SK-N-SH (cell line): ENCODE measurements around the gene SMIM24.

Source experiments
- EP300 ChIP-seq, 2 experiments: IDR thresholded peaks; 2 replicates each; pipeline versions ENCODE4 v1.4.0 to v1.6.1; 2012; ENCODE audit warnings: borderline replicate concordance in 1 of 2, low read depth in 1 of 2, low read length in 1 of 2
- TEAD4 ChIP-seq: IDR thresholded peaks from 2 replicates; pipeline ENCODE4 v1.4.0; 2012; ENCODE audit warnings: mild to moderate bottlenecking, borderline replicate concordance; ENCODE audit not compliant: insufficient read depth
- TF ChIP-seq, protein P1 (sequence below): IDR thresholded peaks from 2 replicates; pipeline ENCODE4 v1.6.1; 2012; ENCODE audit warnings: mild to moderate bottlenecking, low read depth, low read length, moderate library complexity
- TF ChIP-seq, protein P2 (sequence below): fragments of 200-600 bp; sonication (generic); IDR thresholded peaks from 2 replicates; pipeline ENCODE4 v1.6.1; 2017; ENCODE audit warnings: antibody characterized with exemption, mild to moderate bottlenecking, moderate library complexity

DNA sequence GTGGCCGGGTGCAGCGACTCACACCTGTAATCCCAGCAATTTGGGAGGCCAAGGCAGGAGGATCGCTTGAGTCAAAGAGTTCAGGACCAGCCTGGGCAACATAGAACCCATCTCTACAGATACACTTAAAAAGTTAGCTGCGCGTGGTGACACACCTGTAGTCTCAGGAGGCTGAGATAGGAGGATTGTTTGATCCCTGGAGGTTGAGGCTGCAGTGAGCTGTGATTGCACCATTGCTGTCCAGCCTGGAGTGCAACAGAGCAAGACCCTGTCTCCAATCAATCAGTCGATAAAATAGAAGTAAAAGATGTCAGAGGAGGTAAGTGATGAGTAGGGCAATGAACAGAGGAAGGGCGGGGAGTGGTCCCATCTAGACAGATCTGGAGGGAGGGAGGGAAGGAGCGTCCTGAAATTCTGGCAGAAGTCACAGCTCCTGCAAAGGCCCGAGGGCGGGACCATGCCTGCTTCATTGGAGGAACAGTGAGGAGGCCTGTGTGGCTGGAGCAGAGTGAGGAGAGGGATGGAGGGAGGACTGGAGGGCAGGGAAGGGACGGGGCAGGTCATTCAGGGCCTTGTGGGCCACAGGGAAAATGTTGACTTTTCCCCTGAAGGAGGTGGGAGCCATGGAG lies 9.7 kb downstream of the SMIM24 start:
- TF ChIP-seq TEAD4 = no peak
- TF ChIP-seq, protein P1, sequence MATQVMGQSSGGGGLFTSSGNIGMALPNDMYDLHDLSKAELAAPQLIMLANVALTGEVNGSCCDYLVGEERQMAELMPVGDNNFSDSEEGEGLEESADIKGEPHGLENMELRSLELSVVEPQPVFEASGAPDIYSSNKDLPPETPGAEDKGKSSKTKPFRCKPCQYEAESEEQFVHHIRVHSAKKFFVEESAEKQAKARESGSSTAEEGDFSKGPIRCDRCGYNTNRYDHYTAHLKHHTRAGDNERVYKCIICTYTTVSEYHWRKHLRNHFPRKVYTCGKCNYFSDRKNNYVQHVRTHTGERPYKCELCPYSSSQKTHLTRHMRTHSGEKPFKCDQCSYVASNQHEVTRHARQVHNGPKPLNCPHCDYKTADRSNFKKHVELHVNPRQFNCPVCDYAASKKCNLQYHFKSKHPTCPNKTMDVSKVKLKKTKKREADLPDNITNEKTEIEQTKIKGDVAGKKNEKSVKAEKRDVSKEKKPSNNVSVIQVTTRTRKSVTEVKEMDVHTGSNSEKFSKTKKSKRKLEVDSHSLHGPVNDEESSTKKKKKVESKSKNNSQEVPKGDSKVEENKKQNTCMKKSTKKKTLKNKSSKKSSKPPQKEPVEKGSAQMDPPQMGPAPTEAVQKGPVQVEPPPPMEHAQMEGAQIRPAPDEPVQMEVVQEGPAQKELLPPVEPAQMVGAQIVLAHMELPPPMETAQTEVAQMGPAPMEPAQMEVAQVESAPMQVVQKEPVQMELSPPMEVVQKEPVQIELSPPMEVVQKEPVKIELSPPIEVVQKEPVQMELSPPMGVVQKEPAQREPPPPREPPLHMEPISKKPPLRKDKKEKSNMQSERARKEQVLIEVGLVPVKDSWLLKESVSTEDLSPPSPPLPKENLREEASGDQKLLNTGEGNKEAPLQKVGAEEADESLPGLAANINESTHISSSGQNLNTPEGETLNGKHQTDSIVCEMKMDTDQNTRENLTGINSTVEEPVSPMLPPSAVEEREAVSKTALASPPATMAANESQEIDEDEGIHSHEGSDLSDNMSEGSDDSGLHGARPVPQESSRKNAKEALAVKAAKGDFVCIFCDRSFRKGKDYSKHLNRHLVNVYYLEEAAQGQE = no peak
- no peak for TF ChIP-seq EP300 (IDR thresholded peaks at IDR 0.05; ENCODE audit: borderline replicate concordance in 1 of 2, low read depth in 1 of 2, low read length in 1 of 2)
- TF ChIP-seq, protein P2, sequence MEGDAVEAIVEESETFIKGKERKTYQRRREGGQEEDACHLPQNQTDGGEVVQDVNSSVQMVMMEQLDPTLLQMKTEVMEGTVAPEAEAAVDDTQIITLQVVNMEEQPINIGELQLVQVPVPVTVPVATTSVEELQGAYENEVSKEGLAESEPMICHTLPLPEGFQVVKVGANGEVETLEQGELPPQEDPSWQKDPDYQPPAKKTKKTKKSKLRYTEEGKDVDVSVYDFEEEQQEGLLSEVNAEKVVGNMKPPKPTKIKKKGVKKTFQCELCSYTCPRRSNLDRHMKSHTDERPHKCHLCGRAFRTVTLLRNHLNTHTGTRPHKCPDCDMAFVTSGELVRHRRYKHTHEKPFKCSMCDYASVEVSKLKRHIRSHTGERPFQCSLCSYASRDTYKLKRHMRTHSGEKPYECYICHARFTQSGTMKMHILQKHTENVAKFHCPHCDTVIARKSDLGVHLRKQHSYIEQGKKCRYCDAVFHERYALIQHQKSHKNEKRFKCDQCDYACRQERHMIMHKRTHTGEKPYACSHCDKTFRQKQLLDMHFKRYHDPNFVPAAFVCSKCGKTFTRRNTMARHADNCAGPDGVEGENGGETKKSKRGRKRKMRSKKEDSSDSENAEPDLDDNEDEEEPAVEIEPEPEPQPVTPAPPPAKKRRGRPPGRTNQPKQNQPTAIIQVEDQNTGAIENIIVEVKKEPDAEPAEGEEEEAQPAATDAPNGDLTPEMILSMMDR = no peak
